H9 (cell line): Measurements from ENCODE around the gene CTRL. TPM values are rescaled to one million over a fixed set of nuclear protein-coding genes. Genes with fewer than 3 reads are reported as not detected.

Experiments
- DNase-seq: peaks from one replicate; pipeline ENCODE4 v3.0.0-alpha.2; 2017
- H2AFZ ChIP-seq: one replicate; pipeline ENCODE4 v1.6.1; 2013; ENCODE audit warnings: mild to moderate bottlenecking, low read length, control low read depth, moderate library complexity
- H2AK5ac ChIP-seq: 2 replicates; pipeline ENCODE4 v1.6.1; 2013; ENCODE audit warnings: low read length, control low read depth, mixed read lengths; ENCODE audit not compliant: insufficient read length
- H2BK120ac ChIP-seq: one replicate; pipeline ENCODE4 v1.6.1; 2013; ENCODE audit warnings: low read depth, mild to moderate bottlenecking, low read length, control low read depth, inconsistent platforms; ENCODE audit not compliant: poor library complexity, severe bottlenecking
- H2BK12ac ChIP-seq: 2 replicates; pipeline ENCODE4 v1.6.1; 2013; ENCODE audit warnings: low read length, control low read depth, mixed read lengths, low read depth; ENCODE audit not compliant: insufficient read length
- H2BK15ac ChIP-seq: 2 replicates; pipeline ENCODE4 v1.6.1; 2013; ENCODE audit warnings: low read depth, low read length, control low read depth
- H2BK20ac ChIP-seq: one replicate; pipeline ENCODE4 v1.6.1; 2013; ENCODE audit warnings: low read depth, mild to moderate bottlenecking, low read length, control low read depth, inconsistent platforms; ENCODE audit not compliant: poor library complexity, severe bottlenecking
- H2BK5ac ChIP-seq: 2 replicates; pipeline ENCODE4 v1.6.1; 2013; ENCODE audit warnings: low read length, control low read depth, mixed read lengths; ENCODE audit not compliant: insufficient read length
- H3K14ac ChIP-seq: 2 replicates; pipeline ENCODE4 v1.6.1; 2013; ENCODE audit warnings: low read length, control low read depth; ENCODE audit not compliant: insufficient read depth
- H3K18ac ChIP-seq: 2 replicates; pipeline ENCODE4 v1.6.1; 2013; ENCODE audit warnings: low read depth, mild to moderate bottlenecking, mixed read lengths, low read length, control low read depth; ENCODE audit not compliant: insufficient read length
- H3K23ac ChIP-seq: 2 replicates; pipeline ENCODE4 v1.6.1; 2013; ENCODE audit warnings: low read length, control low read depth, mixed read lengths, low read depth; ENCODE audit not compliant: insufficient read length
- H3K23me2 ChIP-seq: 2 replicates; pipeline ENCODE4 v1.6.1; 2013; ENCODE audit warnings: low read depth, mild to moderate bottlenecking, mixed read lengths, low read length, control low read depth; ENCODE audit not compliant: insufficient read length, poor library complexity, severe bottlenecking
- H3K27ac ChIP-seq: 2 replicates; pipeline ENCODE4 v1.5.1; 2013; ENCODE audit warnings: low read length, control low read depth, mixed read lengths, low read depth; ENCODE audit not compliant: insufficient read length
- H3K27me3 ChIP-seq: 2 replicates; pipeline ENCODE4 v1.6.1; 2013; ENCODE audit warnings: low read length, control low read depth, inconsistent platforms; ENCODE audit not compliant: insufficient read depth
- H3K4ac ChIP-seq: 2 replicates; pipeline ENCODE4 v1.6.1; 2013; ENCODE audit warnings: low read depth, mild to moderate bottlenecking, control low read depth, inconsistent platforms, low read length, moderate library complexity
- H3K4me1 ChIP-seq: 2 replicates; pipeline ENCODE4 v1.6.1; 2013; ENCODE audit warnings: low read length, control low read depth, inconsistent platforms; ENCODE audit not compliant: insufficient read depth
- H3K4me2 ChIP-seq: 2 replicates; pipeline ENCODE4 v1.6.1; 2013; ENCODE audit warnings: low read length, control low read depth, mixed read lengths; ENCODE audit not compliant: insufficient read length, insufficient read depth
- H3K56ac ChIP-seq: 2 replicates; pipeline ENCODE4 v1.6.1; 2013; ENCODE audit warnings: low read depth, mild to moderate bottlenecking, mixed read lengths, low read length, control low read depth; ENCODE audit not compliant: insufficient read length
- H3K79me1 ChIP-seq: 2 replicates; pipeline ENCODE4 v1.6.1; 2013; ENCODE audit warnings: low read depth, mild to moderate bottlenecking, moderate library complexity, low read length, control low read depth, inconsistent platforms; ENCODE audit not compliant: insufficient read depth, poor library complexity, severe bottlenecking
- H3K79me2 ChIP-seq: 2 replicates; pipeline ENCODE4 v1.6.1; 2013; ENCODE audit warnings: low read length, control low read depth, inconsistent platforms; ENCODE audit not compliant: insufficient read depth
- H3K9ac ChIP-seq: 2 replicates; pipeline ENCODE4 v1.6.1; 2013; ENCODE audit warnings: low read length, control low read depth, mixed read lengths; ENCODE audit not compliant: insufficient read length; ENCODE audit errors: extremely low read depth
- H3K9me3 ChIP-seq: one replicate; pipeline ENCODE4 v1.6.1; 2013; ENCODE audit warnings: low read depth, low read length, inconsistent platforms; ENCODE audit not compliant: control insufficient read depth
- H3T11ph ChIP-seq: one replicate; pipeline ENCODE4 v1.6.1; 2013; ENCODE audit warnings: mild to moderate bottlenecking, low read length, control low read depth, inconsistent platforms
- H4K20me1 ChIP-seq: one replicate; pipeline ENCODE4 v1.6.1; 2013; ENCODE audit not compliant: control insufficient read depth, insufficient read length, insufficient read depth
- H4K5ac ChIP-seq: 2 replicates; pipeline ENCODE4 v1.6.1; 2013; ENCODE audit warnings: low read depth, mild to moderate bottlenecking, mixed read lengths, low read length, control low read depth; ENCODE audit not compliant: insufficient read length
- H4K8ac ChIP-seq: replicated peaks from 2 replicates; pipeline ENCODE4 v1.6.1; 2013; ENCODE audit warnings: low read length, control low read depth, mixed read lengths, low read depth; ENCODE audit not compliant: insufficient read length
- H4K91ac ChIP-seq: 2 replicates; pipeline ENCODE4 v1.6.1; 2013; ENCODE audit warnings: low read depth, mild to moderate bottlenecking, moderate library complexity, mixed read lengths, low read length, control low read depth; ENCODE audit not compliant: insufficient read length
- H3K27ac Mint-ChIP-seq, 3 experiments: 2 replicates in 2 of 3; 3 replicates in 1 of 3; pipeline ENCODE4 v1.8.0; 2020 to 2021; ENCODE audit warnings: mixed read lengths in 3 of 3, mild to moderate bottlenecking in 1 of 3, moderate library complexity in 1 of 3
- H3K27me3 Mint-ChIP-seq: 2 replicates; pipeline ENCODE4 v1.8.0; 2021; ENCODE audit warnings: low read depth, mild to moderate bottlenecking, moderate library complexity, mixed read lengths
- H3K36me3 Mint-ChIP-seq, 3 experiments: 2 replicates in 2 of 3; 3 replicates in 1 of 3; pipeline ENCODE4 v1.8.0; 2020 to 2021; ENCODE audit warnings: low read depth in 3 of 3, mixed read lengths in 3 of 3; ENCODE audit not compliant: insufficient read depth in 1 of 3
- H3K4me1 Mint-ChIP-seq, 2 experiments: 2 replicates each; pipeline ENCODE4 v1.8.0; 2020; ENCODE audit warnings: mixed read lengths in 2 of 2
- H3K4me3 Mint-ChIP-seq, 2 experiments: 2 replicates in 1 of 2; 3 replicates in 1 of 2; pipeline ENCODE4 v1.8.0; 2020 to 2021; ENCODE audit warnings: mild to moderate bottlenecking in 2 of 2, mixed read lengths in 2 of 2, moderate library complexity in 1 of 2
- H3K9me3 Mint-ChIP-seq, 2 experiments: 2 replicates in 1 of 2; 3 replicates in 1 of 2; pipeline ENCODE4 v1.8.0; 2020; ENCODE audit warnings: mild to moderate bottlenecking in 2 of 2, mixed read lengths in 2 of 2, moderate library complexity in 1 of 2
- CTCF ChIP-seq: fragments of 200-600 bp; sonication (generic); conservative IDR thresholded peaks from 3 replicates; pipeline ENCODE4 v1.8.0; 2021; ENCODE audit warnings: antibody characterized with exemption, mild to moderate bottlenecking
- WGBS: extraction: QIAGEN DNeasy Blood & Tissue Kit; methylation state at CpG from one replicate; pipeline ENCODE4 v1.1.7; 2013; ENCODE audit warnings: missing lambda C conversion rate, low lambda C conversion rate, mixed read lengths; ENCODE audit not compliant: insufficient read length; ENCODE audit errors: extremely low coverage; 5-methylcytosine and 5-hydroxymethylcytosine counted together
- total RNA-seq: library from RNA; stranded (reverse); gene quantifications from 2 replicates; pipeline ENCODE4 v1.2.1, GENCODE V29; 2021

The CTRL gene
- total RNA-seq, 1 experiment from 2014 or later, result 2.7 TPM

- H4K5ac ChIP-seq, result no peak overlapping the region
- peaks cover 4% of the 10 kb centered on the region for H3K79me1 ChIP-seq
- H3K9ac ChIP-seq, result no peak overlapping the region
- peaks cover 3% of the 10 kb centered on the region for H4K20me1 ChIP-seq
- H2BK20ac ChIP-seq, result no peak overlapping the region
- Mint-ChIP-seq H3K4me3 (no peak overlapping the region), H3K36me3 (peaks cover 14 to 72% (median 35%) of the 10 kb centered on the region in 3 experiments), H3K9me3 (no peaks in the 10 kb centered on the region), H3K4me1 (peaks cover 23 to 30% of the 10 kb centered on the region in 2 experiments), H3K27ac (0 out of 7 replicates have a peak overlapping the region, but pooled peaks of 1 of the 3 experiments have one; percentile 22), H3K27me3 (no peaks in the 10 kb centered on the region)
- H4K91ac ChIP-seq, result no peak overlapping the region
- H2BK120ac ChIP-seq, result no peak overlapping the region
- H3K18ac ChIP-seq, result no peak overlapping the region
- H3K14ac ChIP-seq, result no peak overlapping the region
- no peak overlapping the region for H3K27ac ChIP-seq
- no CpG with 5 or more reads among the region's 8 CpGs for WGBS
- no peak overlapping the region for H2BK15ac ChIP-seq
- H3K27me3 ChIP-seq, result no peaks in the 10 kb centered on the region
- H3K9me3 ChIP-seq, result no peaks in the 10 kb centered on the region
- H3K79me2 ChIP-seq, result no peaks in the 10 kb centered on the region; the same call in 1 of the 2 replicates
- no peak overlapping the region for H4K8ac ChIP-seq
- H2AFZ ChIP-seq, result no peak overlapping the region
- DNase-seq, result no peak
- H3K4me2 ChIP-seq, result no peak overlapping the region
- H3K23ac ChIP-seq, result no peak overlapping the region
- no peak overlapping the region for H3K56ac ChIP-seq
- no peak overlapping the region for H3T11ph ChIP-seq
- TF ChIP-seq CTCF, result no peak
- H2BK12ac ChIP-seq, result no peak overlapping the region
- H2AK5ac ChIP-seq, result no peak overlapping the region
- H2BK5ac ChIP-seq, result no peak overlapping the region
- H3K4ac ChIP-seq, result no peak overlapping the region
- peaks cover 3% of the 10 kb centered on the region; the same call in 1 of the 2 replicates for H3K4me1 ChIP-seq
- H3K23me2 ChIP-seq, result no peaks in the 10 kb centered on the region
Measured at GRCh38 chr16:67962135-67962534, 30.5 kb upstream of the CTRL start.
